Subcutaneous abdominal adipose tissue (tissue), 5 donors: Measurements from ENCODE around the gene HEATR1.

Source experiments
- H3K27ac ChIP-seq: one replicate; pipeline ENCODE4 v1.7.0; 2013; ENCODE audit warnings: low read depth, mild to moderate bottlenecking, inconsistent platforms, low read length, moderate library complexity
- H3K27me3 ChIP-seq, 5 donors: one replicate each; pipeline ENCODE4 v1.7.0; 2013; ENCODE audit warnings: low read length in 5 of 5, inconsistent platforms in 1 of 5; ENCODE audit not compliant: control insufficient read depth in 5 of 5, insufficient read depth in 4 of 5
- H3K36me3 ChIP-seq, 5 donors: one replicate each; pipeline ENCODE4 v1.7.0; 2013; ENCODE audit warnings: low read length in 5 of 5; ENCODE audit not compliant: control insufficient read depth in 5 of 5, insufficient read depth in 5 of 5
- H3K4me1 ChIP-seq, 5 donors: one replicate each; pipeline ENCODE4 v1.7.0; 2013; ENCODE audit warnings: low read length in 5 of 5, mild to moderate bottlenecking in 3 of 5, moderate library complexity in 1 of 5; ENCODE audit not compliant: control insufficient read depth in 5 of 5, insufficient read depth in 5 of 5
- H3K4me3 ChIP-seq, 5 donors: one replicate each; pipeline ENCODE4 v1.7.0; 2013; ENCODE audit warnings: low read length in 5 of 5, low read depth in 1 of 5
- H3K9ac ChIP-seq, 5 donors: one replicate each; pipeline ENCODE4 v1.7.0; 2013; ENCODE audit warnings: low read length in 5 of 5, mild to moderate bottlenecking in 4 of 5, moderate library complexity in 3 of 5
- H3K9me3 ChIP-seq, 5 donors: one replicate each; pipeline ENCODE4 v1.7.0; 2013; ENCODE audit warnings: low read length in 5 of 5; ENCODE audit not compliant: control insufficient read depth in 5 of 5
- donor health status: healthy.
- donor health status: healthy.
- donor health status: healthy.
- donor health status: healthy.
- donor health status: healthy.

The HEATR1 gene

DNA sequence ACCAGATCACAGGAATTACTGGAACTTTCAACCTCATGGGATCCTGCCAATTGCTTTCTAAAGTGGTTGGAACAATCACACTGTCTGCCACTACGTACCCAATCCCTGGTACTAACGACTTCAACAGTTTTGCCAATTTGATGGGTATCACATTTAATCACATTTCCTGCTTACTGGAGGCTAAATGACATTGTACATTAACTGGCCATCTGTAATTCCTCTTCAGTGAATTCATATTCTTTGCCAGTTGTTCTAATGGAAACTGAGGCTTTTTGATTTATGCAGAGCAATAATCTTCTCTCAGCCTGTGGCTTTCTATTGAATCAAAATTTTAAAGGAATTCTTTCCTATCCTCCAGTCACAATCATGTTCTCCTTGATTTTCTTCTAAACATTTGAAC is 42.3 kb downstream of the HEATR1 start:
- Histone ChIP-seq H3K4me1 (peaks cover 0 to 17% (median 14%) of the 10 kb centered on the region in 5 donors), H3K27ac (no peak overlapping the region), H3K9me3 (no peaks in the 10 kb centered on the region), H3K4me3 (no peak overlapping the region), H3K9ac (no peak overlapping the region), H3K36me3 (peaks cover 33 to 78% (median 60%) of the 10 kb centered on the region in 5 donors), H3K27me3 (no peaks in the 10 kb centered on the region)

DNA sequence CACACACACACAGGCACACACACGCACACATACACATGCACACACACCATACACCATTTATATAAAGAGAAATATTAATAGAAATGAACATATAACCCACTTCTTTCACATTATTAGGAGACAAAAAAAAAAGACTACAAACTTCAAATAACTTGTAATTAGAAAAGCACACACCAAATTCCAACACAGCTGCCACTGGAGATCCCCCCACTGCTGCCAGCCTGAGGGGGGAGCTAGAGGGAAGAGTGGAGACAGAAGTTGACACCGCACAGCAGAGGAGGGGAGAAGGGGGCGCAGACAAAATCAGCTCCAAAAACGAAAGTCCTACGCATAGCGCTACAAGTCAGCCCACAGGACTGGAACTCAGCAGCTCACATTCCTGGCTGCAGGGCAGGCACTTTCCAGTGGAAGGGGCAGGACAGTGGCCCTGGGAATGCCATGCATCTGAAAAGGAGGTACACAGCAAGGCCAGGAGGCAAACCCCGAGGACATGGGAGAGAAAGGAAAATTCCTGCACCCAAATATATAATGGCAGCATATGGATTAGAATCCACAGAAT is 44.0 kb downstream of the HEATR1 start:
- no peaks in the 10 kb centered on the region for H3K27me3 ChIP-seq
- no peaks in the 10 kb centered on the region for H3K9me3 ChIP-seq
- no peak overlapping the region for H3K4me3 ChIP-seq
- no peak overlapping the region for H3K9ac ChIP-seq
- H3K36me3 ChIP-seq: peaks cover 30 to 78% (median 63%) of the 10 kb centered on the region in 5 donors
- no peak overlapping the region for H3K27ac ChIP-seq
- peaks cover 0 to 17% (median 14%) of the 10 kb centered on the region in 5 donors for H3K4me1 ChIP-seq

DNA sequence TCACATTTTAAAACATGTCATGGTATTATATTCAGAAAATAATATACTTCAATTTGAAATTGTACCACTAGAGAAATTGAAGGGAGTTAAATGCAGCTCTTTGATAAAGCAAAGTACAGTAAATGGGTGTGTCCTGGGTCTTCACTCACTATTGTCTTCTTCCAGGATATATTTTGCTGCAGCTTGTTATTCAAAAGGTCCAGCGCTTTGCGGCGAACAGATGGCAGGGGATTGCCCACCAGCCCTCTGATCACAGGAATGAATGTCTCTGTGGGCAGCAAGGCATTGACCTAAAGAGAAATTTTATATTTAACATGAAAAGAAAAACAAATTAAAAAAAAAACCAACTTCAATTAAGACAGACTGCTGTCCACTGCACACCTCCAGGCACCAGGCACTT is 45.5 kb downstream of the HEATR1 start:
- Histone ChIP-seq H3K9ac (no peak overlapping the region), H3K4me3 (no peak overlapping the region), H3K27ac (peak overlapping the region; percentile 60), H3K9me3 (no peaks in the 10 kb centered on the region), H3K27me3 (no peaks in the 10 kb centered on the region), H3K36me3 (peaks cover 29 to 78% (median 62%) of the 10 kb centered on the region in 5 donors), H3K4me1 (peaks cover 0 to 17% (median 14%) of the 10 kb centered on the region in 5 donors)

DNA sequence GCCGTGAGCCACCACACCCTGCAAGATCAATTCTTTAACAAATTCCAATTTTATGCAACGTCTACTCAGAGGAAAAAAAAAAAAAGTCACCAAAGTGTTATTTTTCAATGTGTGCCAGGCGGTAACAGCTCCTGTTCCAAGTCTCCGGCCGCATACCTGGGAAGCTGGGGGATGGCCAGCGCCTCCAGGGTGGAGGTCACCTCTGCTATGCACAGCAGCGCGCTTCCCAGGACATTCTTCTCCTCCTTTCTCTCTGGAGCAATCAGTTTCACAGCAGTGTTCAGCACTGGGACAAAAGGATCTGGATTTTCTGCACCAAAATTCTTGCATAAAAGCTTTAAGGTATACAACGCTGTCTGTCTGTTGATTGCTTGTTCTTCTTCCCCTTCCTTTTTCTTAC is 46.2 kb downstream of the HEATR1 start:
- Histone ChIP-seq H3K27ac (peak overlapping the region; percentile 63), H3K9me3 (no peaks in the 10 kb centered on the region), H3K36me3 (peaks cover 30 to 78% (median 65%) of the 10 kb centered on the region in 5 donors), H3K27me3 (no peaks in the 10 kb centered on the region), H3K4me1 (peaks cover 0 to 17% (median 14%) of the 10 kb centered on the region in 5 donors), H3K4me3 (peak overlapping the region in 1 of 5 donors; percentile 19), H3K9ac (no peak overlapping the region)

DNA sequence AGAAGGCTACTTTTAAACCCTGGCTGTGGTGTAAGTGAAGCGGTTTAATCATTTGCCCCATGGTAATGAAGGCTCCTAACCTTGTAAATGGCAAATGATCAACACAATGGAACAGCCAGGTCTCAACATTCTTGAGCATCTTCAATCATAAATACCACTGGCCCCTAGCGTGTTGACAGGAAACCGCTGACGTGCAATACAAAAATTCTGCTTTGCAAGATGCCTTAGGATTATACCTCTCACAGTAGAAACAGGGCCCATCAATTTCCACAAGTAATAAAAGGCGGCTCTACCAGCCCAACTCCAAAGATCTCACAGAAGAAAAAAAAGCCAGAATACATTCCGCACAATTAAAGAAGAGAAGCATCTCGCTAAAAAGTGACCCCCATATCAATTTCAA is 47.7 kb downstream of the HEATR1 start:
- H3K9me3 ChIP-seq: no peaks in the 10 kb centered on the region
- H3K4me1 ChIP-seq: peaks cover 0 to 17% (median 14%) of the 10 kb centered on the region in 5 donors
- no peak overlapping the region for H3K9ac ChIP-seq
- no peaks in the 10 kb centered on the region for H3K27me3 ChIP-seq
- no peak overlapping the region for H3K4me3 ChIP-seq
- H3K27ac ChIP-seq: no peak overlapping the region
- H3K36me3 ChIP-seq: peaks cover 36 to 90% (median 74%) of the 10 kb centered on the region in 5 donors

DNA sequence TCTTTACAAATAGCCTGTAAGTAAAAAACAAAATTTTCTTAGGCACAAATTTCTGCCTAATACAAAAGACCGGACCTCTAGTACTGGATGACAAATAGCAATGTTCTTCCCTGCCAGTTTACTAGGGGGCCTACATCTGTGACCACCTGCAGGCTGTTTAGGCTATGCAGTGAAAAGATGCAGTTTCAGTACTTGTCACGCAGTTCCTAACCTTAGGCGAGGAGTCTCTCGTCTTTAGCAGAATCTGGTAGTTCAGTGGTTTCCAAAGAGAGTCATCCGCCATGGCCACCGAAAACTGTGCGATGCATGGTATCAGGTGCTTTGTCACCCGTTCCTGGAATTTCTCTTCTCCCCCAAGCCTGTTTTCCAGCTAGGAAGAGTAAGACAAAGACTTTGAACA is 50.9 kb downstream of the HEATR1 start:
- H3K9me3 ChIP-seq: no peaks in the 10 kb centered on the region
- H3K36me3 ChIP-seq: peaks cover 60 to 98% (median 90%) of the 10 kb centered on the region in 5 donors
- H3K4me1 ChIP-seq: peaks cover 0 to 13% (median 12%) of the 10 kb centered on the region in 5 donors
- peak overlapping the region; percentile 9 for H3K27ac ChIP-seq
- no peaks in the 10 kb centered on the region for H3K27me3 ChIP-seq
- H3K9ac ChIP-seq: no peak overlapping the region
- no peak overlapping the region for H3K4me3 ChIP-seq

DNA sequence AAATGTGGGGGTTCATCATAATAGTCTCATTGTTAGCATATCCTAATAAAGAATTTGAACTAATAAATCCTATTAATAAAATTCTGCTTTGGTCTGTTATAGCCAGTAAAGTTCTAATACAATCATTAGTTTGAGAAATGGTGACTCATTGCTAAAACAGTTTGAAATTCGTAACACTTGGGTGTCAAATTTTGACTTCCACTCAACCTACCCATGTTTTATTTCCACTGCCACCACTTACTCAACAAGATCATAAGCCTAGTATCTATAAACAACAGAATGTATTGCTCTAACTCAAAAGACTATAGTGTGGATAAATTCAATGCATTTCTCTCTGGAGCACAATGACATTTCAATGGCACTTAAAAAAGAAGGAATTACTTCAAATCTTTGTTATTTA is 51.4 kb downstream of the HEATR1 start:
- Histone ChIP-seq H3K36me3 (peaks cover 64 to 98% (median 90%) of the 10 kb centered on the region in 5 donors), H3K4me3 (no peak overlapping the region), H3K9me3 (no peaks in the 10 kb centered on the region), H3K27me3 (no peaks in the 10 kb centered on the region), H3K27ac (peak overlapping the region; percentile 9), H3K9ac (no peak overlapping the region), H3K4me1 (peaks cover 0 to 13% (median 9%) of the 10 kb centered on the region in 5 donors)

DNA sequence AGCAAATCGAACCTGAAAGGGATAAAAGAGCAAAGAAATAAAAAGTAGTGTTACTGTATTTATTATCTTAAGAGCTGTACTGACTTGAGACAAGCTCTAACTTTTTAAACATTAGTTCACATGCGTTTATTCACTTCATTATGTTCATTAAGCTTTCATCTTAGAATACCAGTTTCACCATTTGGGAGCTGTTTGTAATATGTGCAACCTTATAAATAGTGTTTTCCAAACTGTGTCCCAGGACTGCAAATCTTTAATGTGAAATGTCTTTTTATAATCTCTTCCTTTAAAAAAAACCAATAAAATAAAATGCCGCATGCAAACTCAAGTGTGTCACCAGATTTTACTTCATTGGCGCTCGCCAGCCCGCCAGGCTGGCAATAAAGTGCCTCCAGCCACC is 52.2 kb downstream of the HEATR1 start:
- Histone ChIP-seq H3K36me3 (peaks cover 67 to 98% (median 92%) of the 10 kb centered on the region in 5 donors), H3K27me3 (no peaks in the 10 kb centered on the region), H3K9ac (no peak overlapping the region), H3K27ac (no peak overlapping the region), H3K4me1 (peaks cover 0 to 7% (median 2%) of the 10 kb centered on the region in 5 donors), H3K4me3 (no peak overlapping the region), H3K9me3 (no peaks in the 10 kb centered on the region)

DNA sequence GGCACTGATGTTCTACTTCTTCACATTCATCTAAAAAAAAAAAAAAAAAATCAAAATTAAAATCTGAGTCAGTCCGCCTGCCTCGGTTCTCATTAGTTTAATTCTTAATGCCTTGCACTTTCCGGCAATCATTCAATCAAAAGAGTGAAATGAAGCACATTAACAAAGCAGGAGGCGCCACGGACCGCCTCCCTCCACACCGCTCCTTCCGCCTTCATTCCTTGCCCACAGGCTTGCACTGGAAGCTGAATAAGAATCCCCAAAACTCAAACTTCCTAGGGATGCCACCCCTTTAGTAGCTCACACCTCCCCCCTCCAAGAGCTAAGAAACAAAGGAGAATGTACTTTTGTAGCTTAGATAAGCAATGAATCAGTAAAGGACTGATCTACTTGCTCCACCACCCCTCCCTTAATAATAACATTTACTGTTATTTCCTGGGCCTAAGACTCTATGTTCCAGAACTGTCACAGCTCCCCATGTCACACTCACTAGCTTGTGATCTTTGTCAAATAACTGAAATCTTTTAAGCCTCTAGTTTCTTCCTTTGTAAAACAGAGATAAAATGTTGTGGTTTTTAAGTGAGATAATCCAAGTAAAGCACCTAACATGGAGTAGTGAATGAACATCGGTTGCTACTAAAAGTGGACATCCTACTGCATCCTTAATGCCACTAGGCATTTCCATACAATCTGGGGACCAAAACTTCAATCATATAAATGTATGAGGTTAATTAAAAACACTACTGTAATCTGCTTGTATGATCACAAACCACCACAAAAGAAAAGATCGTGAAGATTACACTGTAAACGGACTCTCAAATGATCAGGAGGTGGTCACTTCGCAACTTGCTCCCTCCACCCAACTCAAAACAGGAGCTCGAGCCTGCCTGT is 53.1 kb downstream of the HEATR1 start:
- Histone ChIP-seq H3K36me3 (peaks cover 68 to 98% (median 92%) of the 10 kb centered on the region in 5 donors), H3K9ac (no peak overlapping the region), H3K9me3 (no peaks in the 10 kb centered on the region), H3K27ac (no peak overlapping the region), H3K4me3 (no peak overlapping the region), H3K4me1 (peaks cover 0 to 7% (median 0%) of the 10 kb centered on the region in 5 donors), H3K27me3 (no peaks in the 10 kb centered on the region)

DNA sequence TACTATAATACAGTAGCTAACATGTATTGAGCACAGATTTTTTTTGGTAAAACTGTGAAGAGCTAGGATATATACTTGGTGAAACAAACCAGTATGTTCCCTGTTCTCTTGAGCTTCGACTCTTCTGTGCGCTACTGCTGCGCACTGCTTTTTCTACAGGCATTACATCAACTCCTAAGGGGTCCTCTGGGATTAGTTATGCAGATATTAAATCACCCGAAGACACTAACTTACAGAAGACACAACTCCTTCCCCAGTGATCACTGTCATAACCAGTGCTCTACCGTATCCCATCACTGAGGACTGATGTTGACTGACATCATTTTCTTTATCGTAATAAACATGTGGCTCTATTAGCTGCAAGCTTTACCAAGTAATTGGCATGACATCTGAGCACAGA is 55.9 kb downstream of the HEATR1 start:
- H3K4me1 ChIP-seq: peaks cover 0 to 7% (median under 1%) of the 10 kb centered on the region in 5 donors
- no peak overlapping the region for H3K9ac ChIP-seq
- no peaks in the 10 kb centered on the region for H3K9me3 ChIP-seq
- H3K27ac ChIP-seq: no peak overlapping the region
- peaks cover 73 to 100% (median 96%) of the 10 kb centered on the region in 5 donors for H3K36me3 ChIP-seq
- no peaks in the 10 kb centered on the region for H3K27me3 ChIP-seq
- no peak overlapping the region for H3K4me3 ChIP-seq
